DMS153 treated with DMSO at 0.1 percent for 48 hours (cell line): ENCODE measurements around the gene KLHDC4.

Experiments
- DNase-seq: peaks from one replicate; lab custom pipeline; 2025; ENCODE audit not compliant: unreplicated experiment; lab: John Stamatoyannopoulos, UW

Gene KLHDC4

DNA sequence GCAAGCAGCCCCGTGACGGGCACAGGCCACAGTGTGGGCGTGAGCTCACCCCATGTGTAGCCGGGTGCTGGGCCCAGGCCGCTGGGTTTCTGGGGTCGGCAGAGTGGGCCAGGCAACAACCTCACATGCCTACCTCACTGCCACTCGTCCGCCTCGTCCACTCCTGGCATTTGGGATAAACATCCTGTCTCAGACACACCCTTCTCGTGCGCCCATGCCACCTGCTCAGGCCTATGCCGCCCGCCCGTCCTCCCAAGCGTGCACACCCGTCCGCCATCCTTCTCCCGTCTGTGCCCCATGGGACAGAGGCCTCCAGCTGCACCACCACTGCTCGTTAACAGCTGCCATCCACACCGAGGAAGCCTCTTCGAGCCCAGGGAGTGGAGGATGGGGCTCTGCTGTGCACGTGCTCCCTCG, 64.3 kb downstream of the KLHDC4 start:
- no peak for DNase-seq

DNA sequence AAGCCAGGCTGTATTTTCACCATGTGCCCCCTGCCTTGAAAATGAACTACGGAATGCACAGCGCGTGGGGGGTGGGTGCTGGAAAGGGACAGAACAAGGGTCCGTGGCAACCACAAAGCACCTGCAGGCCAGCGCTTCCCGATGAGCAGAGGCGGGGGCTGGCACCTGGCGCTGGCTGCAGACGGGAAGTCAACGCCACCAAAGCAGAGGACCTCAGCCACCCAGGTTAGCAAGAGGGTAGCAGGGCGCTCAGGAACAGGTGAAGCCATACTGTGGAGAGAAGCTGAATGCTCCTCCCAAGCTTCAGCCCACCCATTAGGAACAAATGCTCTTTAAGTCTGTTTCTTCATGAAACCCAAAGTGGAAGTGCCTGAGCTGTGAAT, 64.7 kb downstream of the KLHDC4 start:
- no peak for DNase-seq

DNA sequence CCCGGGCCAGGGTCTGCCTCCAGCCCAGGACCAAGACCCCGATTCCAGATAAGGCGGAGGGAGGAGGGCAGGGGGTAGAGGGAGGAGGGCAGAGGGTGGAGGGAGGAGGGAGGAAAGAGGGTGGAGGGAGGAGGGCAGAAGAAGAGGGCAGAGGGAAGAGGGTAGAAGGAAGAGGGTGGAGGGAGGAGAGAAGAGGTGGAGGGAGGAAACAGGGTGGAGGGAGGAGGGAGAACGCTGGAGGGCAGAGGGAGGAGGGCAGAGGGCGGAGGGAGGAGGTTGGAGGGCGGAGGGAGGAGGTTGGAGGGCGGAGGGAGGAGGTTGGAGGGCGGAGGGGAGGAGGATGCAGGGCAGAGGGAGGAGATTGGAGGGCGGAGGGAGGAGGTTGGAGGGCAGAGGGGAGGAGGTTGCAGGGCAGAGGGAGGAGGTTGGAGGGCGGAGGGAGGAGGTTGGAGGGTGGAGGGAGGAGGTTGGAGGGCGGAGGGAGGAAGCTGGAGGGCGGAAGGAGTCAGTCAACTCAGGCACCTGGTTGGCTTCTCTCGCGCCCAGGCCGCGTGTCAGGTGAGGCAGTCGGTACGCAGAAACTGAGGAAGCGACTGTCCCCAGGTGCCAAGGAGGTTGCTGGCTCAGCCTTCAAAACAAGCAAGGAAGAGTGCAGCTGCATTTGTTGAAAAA, 65.2 kb downstream of the KLHDC4 start:
- DNase-seq, result no peak

DNA sequence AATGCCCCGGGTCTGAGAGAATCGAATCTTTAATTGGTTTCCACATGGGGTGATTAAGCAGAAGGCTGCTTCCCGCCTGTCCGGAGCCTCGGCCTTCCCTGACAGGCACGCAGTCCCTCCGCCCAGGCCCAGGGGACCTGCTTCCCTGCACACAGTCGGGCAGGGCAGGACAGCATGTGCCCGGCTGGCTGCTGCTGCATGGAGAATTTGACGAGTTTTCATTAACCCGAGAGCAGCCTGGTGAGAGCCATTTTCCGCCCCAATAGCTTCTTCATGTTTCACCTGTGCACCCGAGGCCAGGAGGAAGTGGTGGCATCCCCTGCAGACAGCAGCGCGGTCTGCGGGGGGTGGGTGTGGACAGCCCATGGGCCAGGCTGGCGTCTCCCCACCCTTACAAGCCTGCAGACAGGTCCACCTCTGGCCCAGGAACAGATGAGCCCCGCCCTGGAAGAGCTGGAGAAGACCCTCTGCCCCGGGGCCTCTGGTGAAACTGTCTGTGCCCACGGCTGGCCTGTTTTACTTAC, 67.0 kb downstream of the KLHDC4 start:
- DNase-seq, result no peak

DNA sequence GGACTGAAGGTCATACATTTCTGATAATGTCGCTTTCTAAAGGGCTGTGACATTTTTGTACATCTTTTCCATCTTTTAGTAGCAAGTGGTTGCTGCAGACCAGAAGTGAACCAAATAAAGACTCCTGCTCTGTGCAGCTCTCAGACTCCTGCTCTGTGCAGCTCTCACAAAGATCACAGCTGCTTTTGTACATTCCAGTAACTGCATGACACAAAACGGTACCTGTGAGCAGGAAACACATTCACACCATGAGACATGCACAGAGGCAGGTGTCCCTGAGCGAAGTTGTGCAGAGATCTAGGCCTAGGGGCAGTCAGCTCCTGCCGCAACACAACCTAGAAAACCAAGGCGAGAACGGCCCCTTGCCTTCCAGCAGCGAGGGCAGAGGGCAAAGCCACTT, 67.5 kb downstream of the KLHDC4 start:
- no peak for DNase-seq

DNA sequence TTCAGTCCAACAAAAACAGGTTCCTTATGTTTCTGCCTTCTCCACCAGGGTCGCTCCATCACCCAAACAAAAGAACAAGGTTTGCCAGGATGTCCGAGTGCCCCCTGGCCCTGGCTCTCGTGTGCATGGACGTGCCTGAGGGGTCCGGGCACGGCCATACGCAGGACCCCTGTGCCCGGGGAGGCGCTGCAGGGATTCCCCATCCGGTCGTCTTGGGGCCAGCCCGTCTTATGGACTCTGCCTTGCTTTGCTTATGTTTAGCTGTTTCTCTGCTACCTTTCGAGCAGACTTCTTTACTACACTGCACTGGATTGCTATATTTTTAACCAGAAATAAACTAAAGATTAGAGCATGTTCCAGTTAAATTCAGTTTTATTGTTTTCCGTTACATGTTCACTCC, 68.0 kb downstream of the KLHDC4 start:
- no peak for DNase-seq

DNA sequence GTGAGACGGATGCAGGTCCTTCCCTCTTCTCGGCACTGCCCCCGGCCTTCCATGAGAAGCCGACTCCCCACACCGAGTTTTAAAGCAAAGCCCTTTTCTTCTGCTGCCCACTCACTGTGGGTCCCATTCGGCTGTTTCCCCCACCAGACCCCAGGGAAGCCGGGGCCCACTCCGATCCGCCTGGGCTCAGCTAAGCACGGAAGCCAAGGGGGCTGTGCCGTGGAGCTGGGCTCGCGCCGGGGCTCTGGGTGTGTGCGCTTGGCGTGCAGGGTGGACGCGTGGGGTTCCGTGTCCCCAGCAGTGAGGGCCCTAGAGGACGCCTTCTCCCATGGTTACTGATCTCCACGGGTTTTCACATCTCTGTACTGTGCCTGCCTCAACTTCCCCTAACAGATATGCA, 68.5 kb downstream of the KLHDC4 start:
- DNase-seq, result no peak

DNA sequence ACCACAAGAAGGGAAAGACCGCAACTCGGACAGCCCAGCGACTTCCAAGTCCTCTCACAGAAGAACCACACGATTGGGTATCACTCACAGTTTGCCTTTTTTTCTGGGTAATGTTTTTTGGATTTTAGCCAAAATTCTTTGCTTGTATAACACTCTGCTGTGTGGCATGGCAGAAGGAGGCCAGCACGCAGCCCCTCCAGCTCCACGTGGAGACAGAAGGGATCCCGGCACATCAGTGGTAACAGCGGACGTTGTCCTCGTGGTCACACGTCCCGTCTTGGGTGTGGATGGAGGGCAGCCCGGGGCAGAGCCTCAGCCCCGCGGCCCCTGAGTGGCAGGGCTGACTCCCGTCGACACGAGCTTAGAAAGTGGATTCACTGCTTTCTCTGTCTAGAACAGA, 69.1 kb downstream of the KLHDC4 start:
- no peak for DNase-seq

DNA sequence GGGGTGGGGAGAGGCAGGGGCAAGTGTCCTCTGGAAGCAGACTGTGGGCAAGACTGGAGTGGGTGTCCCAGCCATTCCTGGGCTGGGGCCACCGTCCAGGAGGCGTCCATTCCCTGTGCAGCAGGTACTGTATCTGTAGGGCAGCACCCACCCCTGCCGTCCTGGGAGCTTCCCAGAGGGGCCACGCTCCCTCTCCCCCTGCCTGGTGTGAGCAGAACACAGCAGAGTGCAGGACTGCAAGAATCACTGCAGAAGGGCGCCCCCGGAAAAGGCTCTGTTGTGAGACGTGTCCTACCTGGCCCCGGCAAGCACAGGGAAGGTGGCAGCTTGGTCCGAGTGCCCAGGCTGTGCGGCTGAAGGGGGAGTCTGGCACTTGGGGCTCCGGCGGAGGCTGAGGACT, 70.3 kb downstream of the KLHDC4 start:
- no peak for DNase-seq

DNA sequence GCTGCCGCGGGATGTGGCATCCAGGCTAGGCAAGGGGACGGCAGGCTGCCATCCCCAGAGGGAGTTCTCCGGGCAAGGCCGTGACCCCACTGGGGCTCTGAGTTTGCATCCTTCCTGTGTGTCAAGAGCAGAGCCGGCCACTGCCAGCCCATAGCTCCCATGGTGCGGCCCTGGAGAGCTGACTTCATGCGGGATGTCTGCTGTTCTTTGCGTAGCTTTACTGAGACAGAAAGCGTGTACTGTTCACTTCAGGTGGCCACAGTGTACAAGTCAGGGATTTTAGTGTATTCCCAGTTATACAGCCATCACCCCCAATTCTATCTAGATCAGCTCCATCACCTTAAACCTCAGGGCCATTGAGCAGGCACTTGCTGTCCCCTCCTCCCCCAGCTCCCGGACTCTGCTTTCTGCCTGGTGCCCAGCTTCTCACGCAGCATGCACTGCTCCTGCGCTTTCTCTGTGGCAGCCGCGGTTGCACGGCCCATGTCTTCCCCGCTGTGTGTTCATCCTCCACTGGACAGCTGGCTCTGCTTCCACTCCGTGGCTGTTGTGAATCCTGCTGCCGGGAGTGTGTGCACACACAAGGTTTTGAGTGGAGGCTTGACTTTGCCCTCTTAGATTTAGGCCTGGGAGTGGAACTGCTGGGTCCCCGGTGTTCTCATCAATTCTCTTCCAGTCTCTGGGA, 71.2 kb downstream of the KLHDC4 start:
- DNase-seq, result no peak

DNA sequence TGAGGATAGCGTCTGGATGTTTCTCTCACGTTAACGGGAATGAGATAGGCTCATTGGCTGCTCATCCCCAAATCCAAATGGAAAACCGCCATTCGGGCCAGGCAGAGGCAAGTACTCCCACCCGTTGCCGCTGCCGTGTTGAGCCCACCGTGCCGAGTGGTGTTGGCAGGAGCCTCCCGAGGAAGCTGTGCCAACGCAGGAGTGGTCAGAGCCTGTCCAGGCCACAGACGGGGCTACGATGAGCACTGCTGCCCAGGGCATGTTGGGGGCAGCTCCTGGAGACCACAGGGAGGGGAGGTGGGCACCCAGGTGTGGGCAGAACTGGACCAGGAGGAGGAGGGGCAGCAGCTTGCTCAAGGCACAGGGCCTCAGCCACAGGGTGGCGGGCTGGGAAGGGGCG, 72.0 kb downstream of the KLHDC4 start:
- DNase-seq, result no peak

DNA sequence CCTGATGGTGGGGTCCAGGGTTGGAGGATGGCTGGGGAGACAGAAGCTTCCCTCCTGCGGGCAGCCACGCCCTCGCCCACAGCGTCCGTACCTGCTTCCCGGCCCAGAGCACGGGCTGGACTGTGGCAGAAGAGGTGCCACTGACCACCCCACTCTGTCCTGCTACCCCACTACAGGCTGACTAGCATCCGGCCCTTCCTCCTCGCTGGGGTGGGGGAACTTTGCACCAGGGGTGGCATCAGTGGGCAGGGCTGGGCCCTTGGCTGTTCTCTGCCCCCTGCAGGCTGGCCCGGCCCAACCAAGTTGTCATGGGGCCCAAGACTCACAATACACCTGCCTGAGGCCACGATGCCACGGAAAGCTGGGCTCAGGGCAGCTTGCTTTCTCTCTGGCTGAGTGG, 73.0 kb downstream of the KLHDC4 start:
- no peak for DNase-seq

DNA sequence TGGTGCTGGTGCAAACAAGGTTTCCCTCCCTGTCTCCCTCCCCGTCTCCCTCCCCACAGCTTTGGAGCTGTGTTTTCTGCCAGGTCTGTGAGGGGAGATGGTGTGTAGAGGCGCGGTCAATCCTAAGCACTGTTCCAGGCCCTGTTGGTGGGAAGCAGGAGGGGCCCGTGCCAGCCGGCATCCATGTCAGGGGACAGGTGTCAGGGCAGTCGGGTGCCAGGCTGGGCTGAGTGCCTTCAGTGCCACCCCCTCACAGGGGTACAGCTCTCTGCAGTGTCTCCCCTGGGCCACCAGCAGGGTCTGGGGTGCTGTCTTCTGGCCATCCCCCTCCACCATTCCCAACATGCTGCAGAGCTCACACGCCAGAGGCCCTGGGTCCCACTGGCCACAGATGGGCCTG, 73.6 kb downstream of the KLHDC4 start:
- no peak for DNase-seq

DNA sequence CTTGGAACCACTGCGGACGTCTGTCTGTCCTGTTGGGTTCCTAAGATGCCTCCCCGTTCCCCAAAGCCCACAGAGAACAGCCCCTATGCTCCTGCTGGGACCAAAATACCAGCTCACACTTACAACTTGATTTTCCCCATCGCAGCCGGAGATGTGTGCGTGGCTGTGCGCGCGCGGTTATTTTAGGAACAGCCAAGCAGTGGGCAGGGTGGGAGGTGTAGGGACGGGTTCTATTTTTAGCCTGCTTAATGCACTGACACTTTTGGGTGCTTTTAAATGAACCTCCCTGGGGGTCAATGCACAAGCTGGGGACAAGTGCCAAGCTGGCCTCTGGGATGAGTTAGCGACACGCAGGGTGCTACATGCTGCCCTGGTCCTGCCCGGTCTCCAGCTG, 74.1 kb downstream of the KLHDC4 start:
- no peak for DNase-seq

DNA sequence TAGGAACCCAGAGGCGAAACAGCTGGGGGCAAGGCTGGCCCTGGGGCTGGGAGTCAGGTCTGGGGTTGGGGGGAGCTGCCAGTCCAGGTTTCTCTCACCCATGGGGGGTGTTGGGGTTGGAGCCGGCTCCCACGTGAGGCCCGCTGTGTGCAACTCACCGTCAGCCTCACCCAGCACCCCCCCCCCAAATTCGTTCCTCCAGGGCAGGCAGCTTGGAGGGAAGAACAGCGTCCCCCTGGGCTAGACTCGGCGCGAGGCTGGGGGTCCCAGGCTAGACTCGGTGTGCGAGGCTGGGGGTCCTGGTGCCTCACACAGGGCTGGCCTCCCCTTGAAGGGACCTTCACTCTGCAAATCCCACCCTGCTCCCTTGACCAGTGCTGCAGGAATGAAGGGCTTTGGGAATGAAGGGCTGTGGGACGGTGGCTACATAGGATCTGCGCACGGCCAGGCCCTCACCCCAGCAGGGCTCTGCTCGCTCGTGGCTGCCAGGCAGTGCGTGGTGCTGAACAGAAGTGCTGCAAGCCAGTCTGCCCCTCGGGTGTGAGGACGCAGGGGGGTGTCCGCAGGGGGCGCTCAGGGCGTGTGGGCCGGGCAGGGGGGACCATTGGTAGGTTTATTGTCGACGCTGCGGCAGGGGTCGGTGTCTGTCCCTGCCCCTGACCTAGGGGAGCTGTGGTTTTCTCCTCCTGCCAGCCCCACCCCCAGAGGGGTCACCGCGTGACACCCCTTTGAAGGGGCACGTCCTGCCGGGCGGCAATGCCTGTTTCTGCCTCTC, 74.7 kb downstream of the KLHDC4 start:
- no peak for DNase-seq

DNA sequence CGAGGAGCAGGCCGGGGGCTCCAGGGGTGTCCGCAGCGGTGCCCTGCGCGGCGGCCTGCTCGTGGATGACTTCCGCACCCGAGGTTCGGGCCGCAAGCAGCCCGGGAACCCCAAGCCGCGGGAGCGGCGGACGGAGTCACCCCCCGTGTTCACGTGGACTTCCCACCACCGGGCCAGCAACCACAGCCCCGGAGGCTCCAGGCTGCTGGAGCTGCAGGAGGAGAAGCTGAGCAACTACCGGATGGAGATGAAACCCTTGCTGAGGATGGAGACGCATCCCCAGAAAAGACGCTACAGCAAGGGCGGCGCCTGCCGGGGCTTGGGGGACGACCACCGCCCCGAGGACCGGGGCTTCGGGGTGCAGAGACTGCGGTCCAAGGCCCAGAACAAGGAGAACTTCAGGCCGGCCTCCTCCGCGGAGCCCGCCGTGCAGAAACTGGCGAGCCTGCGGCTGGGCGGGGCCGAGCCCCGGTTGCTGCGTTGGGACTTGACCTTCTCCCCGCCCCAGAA, 75.8 kb downstream of the KLHDC4 start:
- DNase-seq, result no peak

DNA sequence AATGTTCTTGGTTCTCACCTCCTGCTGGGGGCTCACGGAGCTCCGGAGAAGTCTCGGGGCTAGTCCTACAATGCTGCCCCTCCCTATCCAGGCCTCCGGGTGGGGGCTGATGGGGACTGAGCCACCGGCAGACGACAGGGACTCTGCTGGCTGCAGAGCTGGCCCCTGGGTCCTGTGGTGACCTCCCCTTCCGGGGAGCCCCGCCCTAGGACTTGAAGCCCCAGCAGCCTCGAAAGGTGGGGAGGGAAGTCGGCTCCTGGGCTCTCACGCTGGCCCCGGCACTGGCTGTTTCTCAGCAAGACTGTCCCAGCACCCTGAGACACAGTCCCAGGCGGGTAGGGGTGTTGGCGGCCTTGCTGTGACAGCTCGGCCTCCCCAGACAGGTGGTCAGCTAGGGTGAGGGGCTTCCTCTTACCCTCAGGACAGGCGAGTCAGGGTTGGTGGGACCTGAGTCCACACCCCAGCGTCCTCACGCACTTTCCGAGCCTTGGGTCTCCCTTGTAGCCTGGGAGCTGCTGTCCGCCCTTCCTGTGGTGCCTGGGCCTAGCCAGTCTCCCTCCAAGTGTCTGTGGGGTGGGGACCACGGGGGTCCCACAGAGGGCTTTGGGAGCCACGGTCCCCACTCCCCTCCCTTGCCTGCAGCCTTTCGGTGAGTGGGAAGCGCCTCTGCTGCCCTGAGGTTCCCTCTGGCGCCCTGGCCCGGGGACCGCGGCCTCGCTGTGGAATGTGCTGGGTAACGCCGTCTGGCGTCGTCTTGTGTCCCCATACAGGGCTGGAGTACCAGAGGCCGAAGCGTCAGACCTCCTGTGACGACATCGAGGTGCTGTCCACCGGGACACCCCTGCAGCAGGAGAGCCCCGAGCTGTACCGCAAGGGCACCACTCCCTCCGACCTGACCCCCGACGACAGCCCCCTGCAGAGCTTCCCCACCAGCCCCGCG, 76.6 kb downstream of the KLHDC4 start:
- DNase-seq, result no peak

DNA sequence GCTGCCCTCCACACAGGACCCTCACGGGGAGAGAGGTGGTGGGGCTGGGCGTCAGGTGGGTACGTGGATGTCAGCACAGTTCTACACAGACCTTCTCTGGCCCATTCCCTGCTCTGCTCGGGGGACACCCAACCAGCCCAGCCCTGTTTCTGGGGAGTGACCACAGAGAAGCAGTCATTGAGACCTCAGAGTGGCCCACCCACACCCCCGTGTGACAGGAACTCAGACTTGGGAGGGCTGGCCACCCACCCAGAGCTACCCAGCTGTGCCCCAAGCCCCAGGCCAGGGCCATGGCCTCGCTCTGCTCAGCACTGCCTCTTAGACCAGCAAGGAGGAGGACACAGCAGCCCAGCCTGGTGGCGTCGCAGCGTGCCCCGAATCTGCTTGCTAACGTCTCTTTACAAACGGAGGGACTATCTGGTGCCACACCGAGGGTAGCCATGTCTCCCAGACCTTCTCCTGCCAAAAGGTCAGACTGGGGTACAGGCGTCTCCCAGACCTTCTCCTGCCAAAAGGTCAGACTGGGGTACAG, 77.7 kb downstream of the KLHDC4 start:
- no peak for DNase-seq

DNA sequence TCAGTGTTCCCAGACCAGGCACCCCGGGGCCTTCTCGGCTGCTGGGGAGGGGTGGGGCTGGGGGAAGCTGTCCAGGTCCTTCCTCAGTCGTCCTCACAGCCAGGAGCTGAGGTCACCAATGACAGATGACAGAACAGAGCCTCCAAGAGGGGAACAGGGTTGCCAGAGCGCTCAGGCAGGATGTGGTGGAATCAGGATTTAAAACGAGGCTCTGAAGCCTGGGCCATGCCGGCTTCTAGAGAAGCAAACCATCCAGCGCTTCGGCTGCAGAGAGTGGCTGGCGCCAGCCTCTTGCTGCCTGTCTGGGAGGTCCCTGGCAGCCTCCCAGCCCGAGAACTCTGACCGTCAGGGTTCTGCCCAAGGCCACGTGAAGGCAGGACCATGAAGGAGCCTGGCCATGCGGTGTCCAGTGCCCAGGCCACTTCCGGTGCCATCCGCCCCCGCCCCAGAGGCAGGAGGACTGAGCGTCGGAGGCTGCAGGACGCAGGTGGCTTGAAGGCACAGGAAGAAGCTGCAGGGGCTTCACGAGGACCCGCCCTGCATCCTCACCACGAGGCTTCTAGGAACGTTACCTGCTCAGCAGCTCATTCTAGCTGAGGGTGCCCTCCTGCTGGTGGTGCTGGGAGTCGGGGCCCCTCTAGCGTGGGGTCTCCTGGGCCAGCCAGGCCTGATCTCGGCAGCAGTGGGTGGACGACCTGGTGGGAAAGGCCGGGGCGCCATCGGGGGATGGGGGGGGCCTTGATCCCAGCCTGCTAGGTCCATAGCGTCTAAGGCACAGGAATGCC, 78.5 kb downstream of the KLHDC4 start:
- no peak for DNase-seq

DNA sequence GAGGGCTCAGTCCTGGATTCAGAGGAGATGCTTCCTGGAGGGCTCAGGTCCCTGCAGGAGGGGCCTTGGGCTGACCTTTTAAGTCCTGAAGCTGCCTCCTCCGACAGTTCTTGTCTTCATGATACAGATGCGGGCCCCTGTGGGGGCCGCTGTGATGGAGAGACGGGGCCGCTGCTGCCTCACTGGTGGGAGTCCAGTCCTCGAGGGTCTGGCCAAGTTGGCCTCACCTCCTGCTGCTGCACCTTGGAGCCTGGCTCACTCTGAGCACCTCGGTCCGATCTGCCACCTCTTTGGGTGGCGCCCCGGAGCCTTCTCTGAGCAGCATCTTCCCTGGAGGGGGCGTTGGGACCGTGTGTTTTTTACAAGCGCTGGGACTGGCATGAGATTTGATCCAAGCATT, 79.1 kb downstream of the KLHDC4 start:
- DNase-seq, result no peak
